Measurements from ENCODE around the gene WDR76.

- no peak for TF ChIP-seq CTCF (IDR thresholded peaks at IDR 0.05)
- no peak for TF ChIP-seq POLR2A (IDR thresholded peaks at IDR 0.05; ENCODE audit: low read depth)
- no peak for TF ChIP-seq POLR2AphosphoS5 (IDR thresholded peaks at IDR 0.05)
- no peak for TF ChIP-seq EP300 (IDR thresholded peaks at IDR 0.05)
These were observed 54.4 kb downstream of the WDR76 start for GRCh38 chr15:43881245-43881644.

Measured in esophagus muscularis mucosa (tissue), 4 donors.